Central memory CD4-positive, alpha-beta T cell (primary cell): ENCODE results near the gene CERS5.
A peak's percentile ranks its signal among the peaks of the same experiment; 100 is the strongest.

Experiments used
- DNase-seq: peaks from one replicate; pipeline ENCODE4 v3.0.0; 2022
- total RNA-seq, 3 experiments: gene quantifications; one replicate each; lab custom pipeline; 2026; lab: John Stamatoyannopoulos, UW

CERS5 gene, protein sequence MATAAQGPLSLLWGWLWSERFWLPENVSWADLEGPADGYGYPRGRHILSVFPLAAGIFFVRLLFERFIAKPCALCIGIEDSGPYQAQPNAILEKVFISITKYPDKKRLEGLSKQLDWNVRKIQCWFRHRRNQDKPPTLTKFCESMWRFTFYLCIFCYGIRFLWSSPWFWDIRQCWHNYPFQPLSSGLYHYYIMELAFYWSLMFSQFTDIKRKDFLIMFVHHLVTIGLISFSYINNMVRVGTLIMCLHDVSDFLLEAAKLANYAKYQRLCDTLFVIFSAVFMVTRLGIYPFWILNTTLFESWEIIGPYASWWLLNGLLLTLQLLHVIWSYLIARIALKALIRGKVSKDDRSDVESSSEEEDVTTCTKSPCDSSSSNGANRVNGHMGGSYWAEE
- 36.4 to 40.6 (median 40.5) reads per million in 3 experiments for total RNA-seq

DNA sequence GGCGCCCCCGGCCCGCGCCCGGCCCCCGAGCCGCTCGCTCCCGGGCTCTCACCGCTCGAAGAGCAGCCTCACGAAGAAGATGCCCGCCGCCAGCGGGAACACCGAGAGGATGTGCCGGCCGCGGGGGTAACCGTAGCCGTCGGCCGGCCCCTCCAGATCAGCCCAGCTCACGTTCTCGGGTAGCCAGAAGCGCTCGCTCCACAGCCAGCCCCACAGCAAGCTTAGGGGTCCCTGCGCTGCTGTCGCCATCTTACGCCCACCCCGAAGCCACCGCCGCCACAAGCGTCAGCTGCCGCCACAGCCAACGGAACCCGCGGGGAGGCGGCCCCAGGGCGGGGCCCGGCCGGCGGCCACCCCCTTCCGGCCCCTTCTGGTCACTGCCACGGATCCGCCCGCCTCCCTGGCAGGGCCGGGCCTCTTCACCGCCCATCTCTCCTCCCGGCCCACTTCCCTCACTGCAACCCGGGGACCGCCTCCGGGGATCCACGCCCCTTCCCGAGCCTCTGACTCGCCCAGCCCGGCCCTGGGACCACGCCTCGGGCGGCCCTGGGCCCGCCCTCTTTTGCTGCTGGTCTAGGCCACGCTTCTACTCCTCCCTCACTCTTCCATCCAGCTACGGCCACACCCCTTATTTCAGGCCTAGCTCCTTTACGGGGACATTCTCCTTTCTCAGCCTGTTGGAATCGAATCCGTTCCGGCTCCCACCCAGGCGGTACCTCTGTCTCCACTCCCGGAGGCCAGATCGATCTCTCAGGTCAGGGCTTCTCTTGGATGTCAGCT lies at the start of gene CERS5:
Gene CERS5 (minus strand): TSS at position 321 of the 780 bp plus-strand sequence. CDS start 72 bp downstream, at position 249.
- DNase-seq, result peak; percentile 97

DNA sequence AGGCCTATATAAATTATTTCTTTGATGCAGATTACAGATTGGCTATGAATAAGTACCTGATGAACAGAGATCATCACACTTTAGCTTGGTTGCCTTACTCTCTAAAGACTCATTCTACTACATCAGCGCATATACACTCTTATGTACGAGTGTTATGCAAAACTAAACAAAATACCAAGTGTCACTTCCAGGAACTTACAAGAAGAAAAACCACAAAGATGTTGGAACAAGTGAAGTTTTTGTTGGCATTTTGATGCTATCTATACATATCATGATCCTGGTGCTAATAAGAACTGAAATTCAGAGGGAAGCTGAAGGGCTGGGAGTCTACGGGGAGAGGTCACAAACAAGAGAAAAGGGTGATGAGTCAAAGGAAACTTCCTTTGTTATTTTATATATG lies 47.9 kb upstream of the CERS5 start:
- DNase-seq, result no peak

DNA sequence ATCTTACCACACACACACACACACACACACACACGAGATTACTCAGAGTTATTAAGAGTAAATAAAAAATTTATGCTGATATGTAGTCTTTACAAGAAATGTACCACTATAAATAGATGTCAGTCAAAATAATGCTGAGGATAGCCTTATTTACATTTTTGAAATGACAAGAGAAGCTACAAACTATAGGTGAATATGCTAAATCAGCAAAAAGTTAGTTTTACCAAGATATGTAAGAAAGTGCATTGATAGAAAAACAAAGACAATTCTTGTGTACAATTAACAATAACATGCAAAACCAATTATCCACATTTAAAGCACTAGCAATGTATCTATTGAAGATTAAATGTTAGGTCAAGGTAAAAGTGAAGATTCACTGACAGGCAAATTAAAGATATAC lies 46.8 kb upstream of the CERS5 start:
- DNase-seq, result no peak

DNA sequence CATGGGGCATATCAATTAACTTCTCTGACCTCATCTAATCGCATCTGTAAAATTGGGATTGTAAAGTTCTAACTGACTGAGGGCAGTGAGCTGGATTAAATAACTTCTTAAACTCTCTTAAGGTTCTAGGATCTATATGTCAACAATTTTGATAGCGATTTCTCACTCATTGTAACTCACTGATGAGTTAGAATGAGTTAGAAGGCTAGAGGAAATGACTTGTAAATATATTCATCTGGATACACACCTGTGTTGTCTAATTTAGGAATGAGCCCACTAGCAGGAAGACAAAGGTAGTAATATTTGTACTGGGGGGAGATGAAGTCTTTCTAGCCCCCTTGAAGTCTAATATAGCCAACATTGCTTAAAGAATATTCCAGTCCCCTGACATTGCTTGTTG lies 46.3 kb upstream of the CERS5 start:
- DNase-seq, result no peak

DNA sequence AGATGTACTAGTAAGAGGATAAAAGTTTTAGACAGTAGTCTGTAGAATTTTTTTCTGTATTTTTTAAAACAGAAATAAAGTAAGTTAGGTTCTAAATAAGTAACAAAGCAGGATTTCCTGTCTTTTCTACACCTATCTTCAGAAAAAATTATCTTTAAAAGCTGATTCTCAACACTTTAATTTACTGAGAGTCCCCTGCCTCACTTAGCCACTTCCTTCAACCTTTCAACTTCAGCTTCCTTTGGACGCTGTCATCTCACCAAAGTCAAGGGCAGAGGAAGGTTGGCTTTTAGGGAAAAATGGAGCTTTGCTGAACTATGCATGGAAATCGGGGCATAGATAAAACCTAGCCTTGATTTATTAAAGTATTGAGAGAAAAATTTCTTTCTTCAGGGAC lies 44.9 kb upstream of the CERS5 start:
- no peak for DNase-seq

DNA sequence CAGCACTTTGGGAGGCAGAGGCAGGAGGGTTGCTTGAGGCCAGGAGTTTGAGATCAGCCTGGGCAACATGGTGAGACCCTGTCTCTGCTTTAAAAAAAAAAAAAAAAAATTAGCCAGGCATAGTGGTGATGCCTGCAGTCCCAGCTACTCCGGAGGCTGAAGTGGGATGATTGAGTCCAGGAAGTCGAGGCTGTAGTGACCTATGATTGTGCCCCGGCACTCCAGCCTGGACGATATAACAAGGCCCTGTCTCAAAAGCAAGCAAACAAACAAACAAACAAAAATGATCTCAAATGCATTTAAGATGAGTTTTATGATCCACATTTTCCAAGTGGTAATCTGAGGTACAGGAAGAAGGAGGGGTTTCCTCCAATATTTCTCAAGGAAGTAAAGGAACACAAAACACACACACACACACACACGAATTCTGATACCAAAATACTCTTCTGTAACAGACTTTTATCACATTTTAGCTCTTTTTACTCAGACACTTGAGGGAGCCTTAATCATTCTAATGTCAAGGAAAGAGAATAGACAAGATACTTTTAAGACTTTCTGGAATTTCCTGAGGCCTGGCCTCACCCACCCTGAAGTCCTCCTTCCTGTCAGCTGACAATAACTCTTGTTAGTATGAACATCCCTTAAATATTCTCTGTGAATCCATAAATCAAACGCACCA lies 44.4 kb upstream of the CERS5 start:
- no peak for DNase-seq

DNA sequence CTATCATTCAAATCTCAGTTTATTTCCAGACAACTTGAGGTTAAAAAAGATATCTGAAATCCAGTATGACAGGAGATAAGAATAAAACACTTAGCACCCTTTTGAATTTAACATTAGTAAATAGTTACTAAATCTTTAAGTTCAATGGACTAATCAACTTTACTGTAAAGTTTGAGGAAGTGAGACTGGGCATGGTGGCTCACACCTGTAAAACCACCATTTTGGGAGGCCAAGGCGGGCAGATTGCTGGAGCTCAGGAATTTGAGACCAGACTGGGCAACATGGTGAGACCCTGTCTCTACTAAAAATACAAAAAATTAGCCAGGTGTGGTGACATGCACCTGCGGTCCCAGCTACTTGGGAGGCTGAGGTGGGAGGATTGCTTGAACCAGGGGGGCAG lies 40.3 kb upstream of the CERS5 start:
- no peak for DNase-seq

DNA sequence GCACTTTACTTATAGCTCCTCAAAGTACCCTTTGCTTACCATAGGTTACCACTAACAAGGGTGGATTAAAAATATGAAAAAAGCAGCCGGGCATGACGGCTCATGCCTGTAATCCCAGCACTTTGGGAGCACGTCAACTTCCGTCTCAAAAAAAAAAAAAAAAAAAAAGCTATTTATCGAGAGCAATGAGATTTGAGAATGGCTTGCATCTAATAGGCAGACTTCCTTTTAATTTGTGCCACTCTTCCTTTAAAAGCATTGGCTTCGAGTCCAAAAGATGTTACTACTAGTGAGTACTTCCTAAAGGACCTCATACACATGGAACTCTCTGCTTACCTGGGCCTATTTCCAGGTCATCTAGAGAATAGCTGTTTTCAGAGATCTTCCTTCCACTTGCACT lies 38.5 kb upstream of the CERS5 start:
- DNase-seq, result no peak

DNA sequence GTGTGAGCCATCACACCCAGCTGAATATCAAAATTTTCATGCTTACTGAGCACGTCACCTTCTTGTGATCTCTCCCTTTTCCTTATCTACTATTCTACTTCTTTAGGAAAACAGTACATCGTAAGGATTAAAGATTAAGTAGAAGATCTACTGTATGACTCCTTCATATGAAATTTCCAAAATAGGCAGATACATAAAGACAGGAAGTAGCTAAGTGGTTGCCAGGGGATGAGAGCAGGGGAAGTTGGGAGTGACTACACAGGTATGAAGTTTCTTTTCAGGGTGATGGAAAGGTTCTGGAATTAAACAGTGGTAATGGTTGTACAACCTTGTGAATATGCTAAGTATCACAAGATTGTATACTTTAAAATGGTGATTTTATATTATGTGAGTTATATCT lies 36.5 kb upstream of the CERS5 start:
- no peak for DNase-seq

DNA sequence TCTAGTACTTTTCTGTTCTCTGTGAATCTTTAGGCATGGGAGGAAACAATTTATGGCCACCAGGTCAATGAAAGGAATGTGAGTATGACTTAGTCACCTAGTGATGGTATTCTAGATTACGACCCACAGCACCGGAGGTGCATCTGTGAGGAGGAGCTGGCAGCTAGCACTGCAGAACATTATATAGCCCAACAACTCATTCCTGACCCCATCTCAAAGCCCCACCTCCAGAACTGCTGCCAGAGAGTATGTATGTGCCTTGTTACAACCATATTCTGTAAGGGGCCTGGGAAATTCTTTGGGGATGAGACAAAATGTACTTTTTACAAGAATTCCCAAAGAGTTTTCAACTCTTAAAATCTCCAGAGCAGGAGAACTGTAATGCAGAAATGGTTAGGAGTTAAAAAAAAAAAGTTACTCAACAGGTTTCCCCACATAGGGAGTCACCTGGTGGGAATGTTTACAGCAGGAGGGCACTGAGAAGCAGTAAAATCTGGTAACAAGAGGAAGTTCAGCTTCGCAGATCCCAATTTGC lies 34.9 kb upstream of the CERS5 start:
- DNase-seq, result no peak

DNA sequence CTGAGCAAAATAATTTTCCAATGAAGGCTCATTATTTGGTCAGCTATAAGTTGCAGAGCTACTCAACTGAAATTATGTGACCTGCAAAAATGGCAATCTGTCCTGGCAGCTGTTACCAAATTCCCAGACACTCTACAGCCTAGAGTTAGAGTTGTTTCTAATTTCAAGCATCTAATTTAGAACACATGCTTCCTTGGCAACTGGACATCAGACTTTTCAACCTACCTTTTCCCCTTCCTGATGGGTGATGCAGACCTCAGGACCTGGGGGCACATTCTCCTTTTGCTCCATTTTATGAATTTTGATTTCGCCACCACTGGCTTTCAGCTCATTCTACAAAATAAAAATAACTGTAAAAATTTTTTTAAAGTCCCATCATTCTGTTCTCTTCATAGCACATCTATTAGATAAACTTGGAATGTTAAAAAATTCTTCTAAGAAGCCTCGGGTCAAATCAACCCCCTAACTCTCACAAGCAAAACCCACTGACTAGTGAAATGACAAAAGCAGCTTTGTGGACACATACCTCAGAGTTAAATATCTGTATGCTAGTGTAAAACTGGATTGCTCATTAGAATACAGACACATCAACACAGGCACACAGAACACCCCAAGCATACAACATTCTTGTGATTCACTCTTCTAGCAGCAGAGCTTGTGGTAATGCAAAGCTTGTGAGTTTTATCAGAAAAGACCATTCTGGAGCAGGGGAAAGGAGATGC lies 33.5 kb upstream of the CERS5 start:
- no peak for DNase-seq

DNA sequence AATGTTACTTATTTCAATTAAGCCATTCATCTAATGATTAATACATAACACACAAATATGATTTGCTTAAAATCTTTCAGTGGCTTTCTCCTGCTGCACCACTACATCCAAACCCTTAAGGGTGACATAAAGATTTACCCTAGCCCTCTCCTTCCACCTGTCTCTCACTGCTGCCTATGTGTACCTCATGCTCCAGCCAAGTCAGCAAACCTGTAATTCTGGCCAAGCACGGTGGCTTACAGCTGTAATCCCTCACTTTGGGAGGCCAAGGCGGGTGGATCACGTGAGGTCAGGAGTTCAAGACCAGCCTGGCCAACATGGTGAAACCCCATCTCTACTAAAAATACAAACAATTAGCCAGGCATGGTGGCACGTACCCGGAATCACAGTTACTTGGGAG lies 31.7 kb upstream of the CERS5 start:
- no peak for DNase-seq

DNA sequence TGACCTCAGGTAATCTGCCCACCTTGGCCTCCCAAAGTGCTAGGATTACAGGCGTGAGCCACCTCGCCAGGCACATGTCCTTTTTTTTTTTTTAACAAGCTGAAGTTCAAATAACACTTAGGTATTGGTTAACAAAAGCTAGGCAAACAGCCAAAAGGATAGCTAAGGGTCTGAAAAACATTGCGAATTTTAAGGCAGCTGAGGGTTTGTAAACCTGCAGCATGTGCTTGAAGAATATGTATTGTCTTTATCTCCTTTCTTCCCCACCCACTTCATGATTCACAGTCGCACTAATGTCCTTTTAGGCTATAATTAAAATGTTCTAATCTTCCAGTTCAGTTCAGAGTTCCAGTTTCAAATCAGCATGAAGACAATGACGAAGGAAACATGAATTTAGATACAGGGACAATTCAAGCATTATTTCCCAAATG lies 30.1 kb upstream of the CERS5 start:
- DNase-seq, result no peak

DNA sequence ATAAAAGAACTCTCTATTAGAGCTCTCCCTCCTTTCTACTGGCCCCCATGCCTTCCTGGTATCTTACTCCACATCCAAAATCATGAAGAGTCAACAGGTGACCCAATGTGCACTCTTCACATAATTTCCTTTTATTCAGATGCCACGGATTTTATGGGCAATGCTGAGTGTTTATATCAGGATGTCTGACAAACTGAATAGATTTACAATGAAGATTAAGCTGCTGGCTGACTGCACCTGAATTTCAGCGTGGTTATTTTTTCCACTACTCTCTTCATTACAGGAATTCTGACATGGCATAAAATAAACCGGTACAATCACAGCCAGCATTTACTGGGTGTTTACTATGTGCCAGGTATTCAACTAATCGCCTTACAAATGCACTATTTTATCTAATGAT lies 29.4 kb upstream of the CERS5 start:
- DNase-seq, result no peak

DNA sequence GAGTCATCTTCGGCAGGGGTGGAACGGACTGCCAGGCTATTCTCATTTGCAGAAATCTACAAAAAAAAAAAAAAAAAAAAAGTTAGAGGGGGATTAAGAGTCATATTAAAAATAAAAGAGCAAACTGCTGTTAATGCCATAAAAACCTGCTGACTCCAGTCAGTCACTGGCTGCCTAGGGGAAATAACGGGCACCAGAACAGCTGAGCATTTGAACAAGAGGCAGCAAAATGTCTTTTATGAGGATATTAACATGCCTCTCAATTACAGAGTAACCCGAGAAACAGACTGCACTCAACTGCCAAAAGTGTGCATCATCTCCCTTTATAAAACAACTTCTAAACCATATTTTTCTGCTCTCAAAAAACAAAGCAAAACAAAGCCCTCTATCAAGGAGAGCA lies 28.7 kb upstream of the CERS5 start:
- DNase-seq, result no peak

DNA sequence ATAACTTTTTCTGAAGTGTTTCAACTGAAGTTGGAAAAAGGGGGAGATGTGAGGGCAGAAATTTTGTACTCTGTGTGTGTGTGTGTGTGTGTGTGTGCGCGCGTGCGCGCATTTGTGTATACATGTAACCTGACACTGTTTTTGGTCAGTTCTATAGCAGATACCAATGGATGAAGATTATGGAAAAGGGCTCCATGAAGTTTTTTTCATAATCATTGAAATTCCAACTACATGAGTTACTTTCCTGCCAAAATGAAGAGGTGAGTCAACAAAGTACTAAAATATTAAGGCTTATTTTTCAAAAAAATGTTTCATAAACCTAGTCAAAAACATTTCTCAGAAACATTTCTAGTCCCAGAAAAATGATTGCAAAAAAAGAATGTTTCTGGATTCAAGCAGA lies 25.7 kb upstream of the CERS5 start:
- no peak for DNase-seq

DNA sequence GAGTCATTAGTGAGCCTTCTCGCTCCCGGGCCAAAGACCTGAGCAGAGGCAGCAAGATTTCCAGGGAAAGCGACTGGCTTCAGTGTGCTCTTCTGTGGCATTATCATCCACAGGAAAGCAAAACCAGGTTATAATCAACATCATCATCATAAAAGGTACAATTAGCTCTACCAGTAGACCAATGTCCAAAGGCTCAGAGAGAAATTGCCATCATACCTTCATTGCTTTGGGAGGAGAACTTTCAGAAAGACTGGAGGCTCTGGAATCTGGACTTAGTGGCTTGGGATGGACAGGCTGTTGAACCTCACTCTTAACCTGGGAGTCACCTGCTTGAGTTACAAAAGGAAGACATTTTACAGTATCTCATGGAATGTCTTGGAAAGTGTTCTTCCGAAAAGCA lies 25.1 kb upstream of the CERS5 start:
- no peak for DNase-seq

DNA sequence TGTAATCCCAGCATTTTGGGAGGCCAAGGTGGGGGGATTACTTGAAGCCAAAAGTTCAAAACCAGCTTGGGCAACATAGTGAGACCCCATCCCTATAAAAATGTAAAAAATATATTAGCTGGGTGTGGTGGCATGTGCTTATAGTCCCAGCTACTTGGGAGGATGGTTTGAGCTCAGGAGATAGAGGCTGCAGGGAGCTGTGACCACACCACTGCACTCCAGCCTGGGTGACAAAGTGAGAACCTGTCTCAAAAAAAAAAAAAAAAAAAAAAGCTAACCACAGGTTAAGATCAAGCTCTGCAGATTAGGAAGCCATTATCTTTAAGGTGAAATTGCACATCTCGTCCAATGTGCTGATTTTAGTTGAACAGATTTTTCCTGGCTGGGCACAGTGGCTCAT lies 23.7 kb upstream of the CERS5 start:
- DNase-seq, result no peak

DNA sequence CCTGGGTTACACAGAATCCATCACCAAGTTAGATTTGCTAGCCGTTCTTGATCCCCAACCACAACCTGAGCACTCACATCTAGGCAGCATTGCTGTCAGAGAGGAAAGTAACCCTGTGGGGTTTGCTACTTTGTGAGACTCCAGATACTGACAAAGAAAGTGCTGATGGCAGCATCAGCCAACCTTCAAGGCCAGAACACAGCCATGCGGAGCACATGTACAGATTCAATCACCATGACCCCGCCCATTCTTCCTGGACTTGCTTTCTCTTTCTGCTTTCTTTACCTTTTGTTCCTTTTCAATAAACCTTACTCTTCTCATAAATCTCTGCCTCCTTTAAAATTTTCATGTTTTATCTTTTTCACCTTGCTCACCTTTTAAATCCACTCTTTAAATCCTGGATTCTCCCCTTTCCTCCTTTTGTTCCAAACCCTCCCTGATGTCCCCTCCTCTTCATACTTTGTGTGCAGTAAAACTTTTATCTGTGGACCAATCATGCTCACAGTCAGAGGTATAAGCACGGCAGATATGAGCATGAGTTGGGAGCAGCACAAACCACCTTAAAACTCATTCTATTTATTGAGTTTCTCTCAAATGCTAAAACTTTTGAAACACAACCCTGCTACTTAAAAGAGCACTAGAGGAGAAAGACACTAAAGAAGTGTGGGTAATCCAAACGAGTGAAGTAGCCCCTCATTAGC lies 21.9 kb upstream of the CERS5 start:
- peak; percentile 24 for DNase-seq

DNA sequence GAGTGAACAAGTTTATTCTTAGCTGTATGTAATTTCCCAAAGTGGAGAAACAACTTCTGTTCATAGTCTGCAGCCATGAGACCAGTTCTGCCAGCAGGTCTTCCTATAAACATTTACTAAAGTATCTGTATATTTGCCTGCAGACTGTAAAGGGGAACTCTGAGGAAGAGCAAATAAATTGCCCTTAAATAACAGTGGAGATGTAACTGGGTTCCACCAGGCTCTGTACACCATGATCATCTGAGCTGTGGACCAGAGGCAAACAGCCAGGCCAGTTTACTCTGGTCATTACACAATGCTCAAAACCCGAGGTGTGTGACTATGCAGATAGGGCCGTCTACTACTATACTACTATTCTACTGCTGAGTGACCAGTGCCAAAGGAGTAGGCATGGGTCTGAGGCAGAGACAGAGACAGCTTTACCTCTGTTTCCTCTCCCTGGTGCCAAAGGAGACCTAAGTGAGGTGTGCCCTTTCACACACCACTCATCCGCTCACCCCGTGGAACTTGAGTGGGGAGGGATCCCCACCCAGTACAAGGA lies 21.1 kb upstream of the CERS5 start:
- no peak for DNase-seq

DNA sequence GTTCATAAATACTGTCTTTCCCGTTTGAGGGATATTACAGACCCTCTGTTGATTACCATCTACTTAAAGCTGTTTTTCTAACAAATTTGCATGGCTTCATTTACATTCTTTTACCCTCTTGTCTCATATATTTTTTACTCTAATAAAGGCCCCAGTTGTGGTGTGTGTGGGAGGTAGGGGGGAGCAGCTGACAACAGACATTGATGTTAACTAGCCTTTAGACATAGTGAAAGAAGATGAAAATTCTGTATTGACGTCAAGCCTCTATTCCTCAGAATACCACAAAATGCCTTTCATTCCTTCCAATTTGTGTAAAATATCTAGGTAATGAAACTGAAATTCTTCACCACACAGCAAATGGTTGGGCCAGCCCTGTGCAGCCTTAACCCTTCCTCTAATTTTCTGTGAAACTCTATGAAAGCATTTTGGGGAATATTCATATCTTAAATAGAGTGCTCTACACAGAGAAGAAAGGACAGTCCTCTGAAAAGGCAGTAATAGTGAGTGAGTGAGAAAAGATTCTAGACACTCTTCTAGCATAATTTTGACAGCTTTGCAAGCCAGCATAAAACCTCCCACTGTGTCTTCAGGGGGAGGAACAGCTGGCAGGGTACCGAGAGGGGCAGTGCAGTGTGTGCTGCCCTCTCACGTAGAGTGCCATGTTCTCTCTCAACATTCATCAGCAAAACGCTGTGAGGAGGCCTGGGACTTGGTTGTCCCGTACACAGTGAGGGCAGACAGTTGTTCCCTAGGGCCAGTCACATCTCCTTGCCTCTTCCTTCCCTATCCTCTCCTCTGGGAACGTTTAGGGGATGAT lies 20.1 kb upstream of the CERS5 start:
- DNase-seq, result no peak
